ENCODE results near the gene AKAP8. TPM values are rescaled to one million over a fixed set of nuclear protein-coding genes. Genes with fewer than 3 reads are reported as not detected.
"Not testable (repeated sequence)": the region's sequence is repeated elsewhere in the genome, so short reads cannot be mapped to it uniquely, and the experiment has no call there.

Gene AKAP8
- total and polyA plus RNA-seq, 9 of the 15 experiments (the other 6 are each of a cell fraction or from before 2014, with no cell fraction given), result 3.4 to 56.5 (median 15.0) TPM

DNA sequence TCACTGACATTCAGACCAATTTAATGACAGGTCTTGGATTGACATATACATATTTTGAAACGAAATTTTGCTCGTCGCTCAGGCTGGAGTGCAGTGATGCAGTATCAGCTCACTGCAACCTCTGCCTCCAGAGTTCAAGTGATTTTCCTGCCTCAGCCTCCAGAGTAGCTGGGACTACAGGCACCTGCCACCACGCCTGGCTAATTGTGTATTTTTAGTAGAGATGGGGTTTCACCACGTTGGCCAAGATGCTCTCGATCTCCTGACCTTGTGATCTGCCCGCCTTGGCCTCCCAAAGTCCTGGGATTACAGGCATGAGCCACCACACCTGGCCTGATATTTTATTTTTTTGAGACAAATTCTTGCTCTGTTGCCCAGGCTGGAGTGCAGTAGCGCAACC, 27.1 kb downstream of the AKAP8 start:
- H3K4me2 ChIP-seq (ENCODE audit: insufficient read depth, low read length); BruUV-seq (replicated peaks); H3K9me3 ChIP-seq (replicated peaks; ENCODE audit: control insufficient read depth, insufficient read depth, low read depth, low read length); intact Hi-C loops (cut with micrococcal nuclease); H3K27me3 ChIP-seq (ENCODE audit: control insufficient read depth in 2 of 2, insufficient read depth in 2 of 2, low read length in 2 of 2); DNase-seq (ENCODE audit: extremely low read depth in 1 of 4, low spot score in 3 of 4); H3K4me3 ChIP-seq; H3K27ac ChIP-seq (ENCODE audit: extremely low read depth, low read depth, low read length); H3K79me2 ChIP-seq (ENCODE audit: control insufficient read depth, insufficient read depth, low read length); H3K9ac ChIP-seq (ENCODE audit: insufficient read depth in 1 of 2, low read depth in 2 of 2, low read length in 2 of 2); in situ Hi-C loops (cut with MboI); ATAC-seq; H2AFZ ChIP-seq (ENCODE audit: low read depth, low read length); H3K9me1 ChIP-seq (ENCODE audit: control insufficient read depth, insufficient read depth, low read length); FAIRE-seq; H3K4me1 ChIP-seq (replicated peaks in 1 of 2; ENCODE audit: control insufficient read depth in 2 of 2, insufficient read depth in 2 of 2, low read length in 2 of 2); H4K20me1 ChIP-seq (replicated peaks; ENCODE audit: control insufficient read depth, insufficient read depth, low read length): not testable (repeated sequence)
- 73% methylated on average over 7 of the region's 8 CpGs for WGBS (ENCODE audit: insufficient coverage, low coverage, missing lambda C conversion rate)
- peaks cover 29% of the 10 kb centered on the region; the same call in 2 of the 3 replicates for H3K36me3 ChIP-seq (ENCODE audit: control insufficient read depth, insufficient read depth, low read length)
- TF ChIP-seq POLR2B (IDR thresholded peaks at IDR 0.05; ENCODE audit: low read depth, partially characterized antibody), result peak; percentile 37
- TF ChIP-seq SUPT5H (IDR thresholded peaks at IDR 0.05), result peak; percentile 31
- peak; percentile 11; the same call in 1 of the 2 replicates for TF ChIP-seq POLR2AphosphoS5 (IDR thresholded peaks at IDR 0.05; ENCODE audit: control insufficient read depth, insufficient read depth, low read depth, low read length)
- ChIA-PET POLR2A (interaction anchor here (0.8 kb wide), 1 partner anchor 312 kb away, joined by 5 read pairs; no protein-coding TSS in a partner anchor), CTCF (ENCODE audit: low intra/inter-chr PET ratio) (interaction anchor here (0.7 kb wide), 1 partner anchor 179 kb away, joined by 3 read pairs; no protein-coding TSS in a partner anchor)

DNA sequence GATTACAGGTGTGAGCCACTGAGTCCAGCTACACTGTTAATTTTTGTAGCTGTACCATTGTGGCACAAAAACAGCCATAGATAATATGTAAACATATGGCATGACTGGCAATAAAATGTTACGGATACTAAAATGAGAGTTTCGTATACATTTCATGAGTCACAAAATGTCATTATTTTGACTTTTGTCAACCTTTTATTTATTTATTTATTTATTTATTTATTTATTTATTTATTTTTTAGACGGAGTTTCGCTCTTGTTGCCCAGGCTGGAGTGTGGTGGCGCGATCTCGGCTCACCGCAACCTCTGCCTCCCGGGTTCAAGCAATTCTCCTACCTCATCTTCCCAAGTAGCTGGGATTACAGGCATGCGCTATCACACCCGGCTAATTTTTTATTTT, 38.3 kb downstream of the AKAP8 start:
- CTCF ChIA-PET (ENCODE audit: low intra/inter-chr PET ratio); BruUV-seq (replicated peaks); H3K9ac ChIP-seq (ENCODE audit: insufficient read depth in 1 of 2, low read depth in 2 of 2, low read length in 2 of 2); POLR2A ChIA-PET; H3K4me3 ChIP-seq; H3K9me1 ChIP-seq (ENCODE audit: control insufficient read depth, insufficient read depth, low read length); H3K9me3 ChIP-seq (replicated peaks; ENCODE audit: control insufficient read depth, insufficient read depth, low read depth, low read length); intact Hi-C loops (cut with micrococcal nuclease); H3K4me2 ChIP-seq (ENCODE audit: insufficient read depth, low read length); FAIRE-seq; H4K20me1 ChIP-seq (replicated peaks; ENCODE audit: control insufficient read depth, insufficient read depth, low read length); H3K27ac ChIP-seq (ENCODE audit: extremely low read depth, low read depth, low read length); ATAC-seq; H3K4me1 ChIP-seq (replicated peaks in 1 of 2; ENCODE audit: control insufficient read depth in 2 of 2, insufficient read depth in 2 of 2, low read length in 2 of 2); in situ Hi-C loops (cut with MboI); H3K27me3 ChIP-seq (ENCODE audit: control insufficient read depth in 2 of 2, insufficient read depth in 2 of 2, low read length in 2 of 2); H2AFZ ChIP-seq (ENCODE audit: low read depth, low read length); DNase-seq (ENCODE audit: extremely low read depth in 1 of 4, low spot score in 3 of 4); H3K79me2 ChIP-seq (ENCODE audit: control insufficient read depth, insufficient read depth, low read length); H3K36me3 ChIP-seq (ENCODE audit: control insufficient read depth, insufficient read depth, low read length): not testable (repeated sequence)
- 93% methylated on average over 11 of the region's 11 CpGs for WGBS (ENCODE audit: insufficient coverage, low coverage, missing lambda C conversion rate)
